Smooth muscle cell (in vitro differentiated cells): Measurements from ENCODE around the gene FAM156A. TPM values are rescaled to one million over a fixed set of nuclear protein-coding genes. Genes with fewer than 3 reads are reported as not detected.

Source experiments
- DNase-seq: peaks from one replicate; lab custom pipeline; 2025; ENCODE audit not compliant: unreplicated experiment; lab: John Stamatoyannopoulos, UW
- H2AFZ ChIP-seq: fragments of 200-600 bp; sonication (generic); 2 replicates; pipeline ENCODE4 v1.6.0; 2016; ENCODE audit warnings: antibody characterized with exemption, low read depth, mild to moderate bottlenecking
- H3F3A ChIP-seq: fragments of 200-600 bp; sonication (generic); 2 replicates; pipeline ENCODE4 v1.6.0; 2017; ENCODE audit warnings: antibody characterized with exemption, low read depth
- H3K27ac ChIP-seq: fragments of 200-600 bp; sonication (generic); 2 replicates; pipeline ENCODE4 v1.5.1; 2016; ENCODE audit warnings: low read depth, mild to moderate bottlenecking
- H3K27me3 ChIP-seq: fragments of 200-600 bp; sonication (generic); 2 replicates; pipeline ENCODE4 v1.6.1; 2016; ENCODE audit warnings: low read depth, mild to moderate bottlenecking
- H3K36me3 ChIP-seq: fragments of 200-600 bp; sonication (generic); 2 replicates; pipeline ENCODE4 v1.5.1; 2016; ENCODE audit warnings: low read depth
- H3K4me1 ChIP-seq: fragments of 200-600 bp; sonication (generic); 2 replicates; pipeline ENCODE4 v1.5.1; 2016; ENCODE audit warnings: low read depth
- H3K4me2 ChIP-seq: fragments of 200-600 bp; sonication (generic); 2 replicates; pipeline ENCODE4 v1.6.0; 2016; ENCODE audit warnings: mild to moderate bottlenecking
- H3K4me3 ChIP-seq: fragments of 200-600 bp; sonication (generic); 2 replicates; pipeline ENCODE4 v1.5.1; 2016; ENCODE audit warnings: mild to moderate bottlenecking
- H3K79me2 ChIP-seq: fragments of 200-600 bp; sonication (generic); 2 replicates; pipeline ENCODE4 v1.6.0; 2016; ENCODE audit warnings: low read depth, mild to moderate bottlenecking
- H3K9ac ChIP-seq: fragments of 200-600 bp; sonication (generic); 2 replicates; pipeline ENCODE4 v1.6.0; 2016; ENCODE audit warnings: low read depth
- H3K9me3 ChIP-seq: fragments of 200-600 bp; sonication (generic); replicated peaks from 2 replicates; pipeline ENCODE4 v1.5.1; 2016; ENCODE audit warnings: low read depth
- H4K20me1 ChIP-seq: fragments of 200-600 bp; sonication (generic); 2 replicates; pipeline ENCODE4 v1.6.0; 2016; ENCODE audit warnings: low read depth
- WGBS: methylation state at CpG from one replicate; pipeline ENCODE4 v1.1.7; 2016; ENCODE audit warnings: low lambda C conversion rate; 5-methylcytosine and 5-hydroxymethylcytosine counted together
- polyA plus RNA-seq: library from polyadenylated mRNA; unstranded; fragments of >200 nt; fragmentation: Nextera tagmentation; extraction: Ambion mirVana; gene quantifications from 2 replicates; pipeline ENCODE4 v1.2.1, GENCODE V29; 2016
- total RNA-seq: library from RNA; depleted of rRNA; stranded (reverse); fragments of >200 nt; gene quantifications from 2 replicates; pipeline ENCODE4 v1.2.3, GENCODE V29; 2014
- TF ChIP-seq, protein P1 (sequence below): fragments of 200-600 bp; sonication (generic); IDR thresholded peaks from 2 replicates; pipeline ENCODE4 v1.5.1; 2017; ENCODE audit warnings: borderline replicate concordance, mild to moderate bottlenecking, antibody characterized with exemption; ENCODE audit not compliant: insufficient read depth, poor library complexity, severe bottlenecking

Gene FAM156A
- total and polyA plus RNA-seq, 2 experiments from 2014 or later: 7.6 to 18.5 TPM

GRCh38 chrX:53003111-53003510 lies 44.8 kb upstream of the FAM156A start:
- no peak overlapping the region for H3K9ac ChIP-seq
- 80% methylated on average over 6 of the region's 6 CpGs for WGBS

GRCh38 chrX:53001958-53002357 lies 43.6 kb upstream of the FAM156A start:
- Histone ChIP-seq H3K4me3 (no peak overlapping the region), H3K4me1 (no peaks in the 10 kb centered on the region), H3K27me3 (no peaks in the 10 kb centered on the region), H3K4me2 (no peak overlapping the region), H3K79me2 (no peaks in the 10 kb centered on the region), H3K36me3 (no peaks in the 10 kb centered on the region), H3K9me3 (no peaks in the 10 kb centered on the region), H3K27ac (no peak overlapping the region), H3F3A (no peaks in the 10 kb centered on the region), H4K20me1 (no peaks in the 10 kb centered on the region), H2AFZ (no peak overlapping the region), H3K9ac (no peak overlapping the region)
- 61% methylated on average over 2 of the region's 2 CpGs for WGBS
- TF ChIP-seq, protein P1, sequence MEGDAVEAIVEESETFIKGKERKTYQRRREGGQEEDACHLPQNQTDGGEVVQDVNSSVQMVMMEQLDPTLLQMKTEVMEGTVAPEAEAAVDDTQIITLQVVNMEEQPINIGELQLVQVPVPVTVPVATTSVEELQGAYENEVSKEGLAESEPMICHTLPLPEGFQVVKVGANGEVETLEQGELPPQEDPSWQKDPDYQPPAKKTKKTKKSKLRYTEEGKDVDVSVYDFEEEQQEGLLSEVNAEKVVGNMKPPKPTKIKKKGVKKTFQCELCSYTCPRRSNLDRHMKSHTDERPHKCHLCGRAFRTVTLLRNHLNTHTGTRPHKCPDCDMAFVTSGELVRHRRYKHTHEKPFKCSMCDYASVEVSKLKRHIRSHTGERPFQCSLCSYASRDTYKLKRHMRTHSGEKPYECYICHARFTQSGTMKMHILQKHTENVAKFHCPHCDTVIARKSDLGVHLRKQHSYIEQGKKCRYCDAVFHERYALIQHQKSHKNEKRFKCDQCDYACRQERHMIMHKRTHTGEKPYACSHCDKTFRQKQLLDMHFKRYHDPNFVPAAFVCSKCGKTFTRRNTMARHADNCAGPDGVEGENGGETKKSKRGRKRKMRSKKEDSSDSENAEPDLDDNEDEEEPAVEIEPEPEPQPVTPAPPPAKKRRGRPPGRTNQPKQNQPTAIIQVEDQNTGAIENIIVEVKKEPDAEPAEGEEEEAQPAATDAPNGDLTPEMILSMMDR: no peak
- no peak for DNase-seq

More at GRCh38 chrX:53003111-53003510, 44.8 kb upstream of the FAM156A start:
- Histone ChIP-seq H3K36me3 (no peaks in the 10 kb centered on the region), H3K4me2 (no peak overlapping the region), H3K79me2 (no peaks in the 10 kb centered on the region), H3F3A (no peaks in the 10 kb centered on the region), H3K9me3 (no peaks in the 10 kb centered on the region), H3K4me3 (no peak overlapping the region), H3K4me1 (no peaks in the 10 kb centered on the region), H2AFZ (no peak overlapping the region), H3K27me3 (no peaks in the 10 kb centered on the region), H3K27ac (no peak overlapping the region), H4K20me1 (no peaks in the 10 kb centered on the region)
- DNase-seq: no peak
- TF ChIP-seq, protein P1: no peak

GRCh38 chrX:53000447-53001135 lies 42.3 kb upstream of the FAM156A start:
- Histone ChIP-seq H3K27me3 (no peaks in the 10 kb centered on the region), H4K20me1 (no peaks in the 10 kb centered on the region), H3K4me2 (no peak overlapping the region), H3K9me3 (no peaks in the 10 kb centered on the region), H3K79me2 (no peaks in the 10 kb centered on the region), H2AFZ (no peak overlapping the region), H3K27ac (no peak overlapping the region), H3K36me3 (no peaks in the 10 kb centered on the region), H3F3A (no peaks in the 10 kb centered on the region), H3K9ac (no peak overlapping the region), H3K4me3 (no peak overlapping the region), H3K4me1 (no peaks in the 10 kb centered on the region)
- 92% methylated on average over 36 of the region's 36 CpGs for WGBS
- TF ChIP-seq, protein P1: no peak
- no peak for DNase-seq

GRCh38 chrX:52995987-52996331 lies 37.6 kb upstream of the FAM156A start:
- H3K9me3 ChIP-seq: no peaks in the 10 kb centered on the region
- DNase-seq: no peak
- TF ChIP-seq, protein P1: no peak
- peaks cover 13% of the 10 kb centered on the region for H3K79me2 ChIP-seq
- H2AFZ ChIP-seq: peak overlapping the region; percentile 86
- H3K27me3 ChIP-seq: no peaks in the 10 kb centered on the region
- no peaks in the 10 kb centered on the region for H4K20me1 ChIP-seq
- H3K27ac ChIP-seq: no peak overlapping the region
- peaks cover 6% of the 10 kb centered on the region for H3K4me1 ChIP-seq
- WGBS: 44% methylated on average over 4 of the region's 4 CpGs
- H3K4me3 ChIP-seq: peak overlapping the region; percentile 61
- H3F3A ChIP-seq: no peaks in the 10 kb centered on the region
- peak overlapping the region; percentile 71 for H3K4me2 ChIP-seq
- no peaks in the 10 kb centered on the region for H3K36me3 ChIP-seq
- H3K9ac ChIP-seq: no peak overlapping the region
